GM19238 (cell line): ENCODE measurements around the gene FBXW5.

Experiments
- DNase-seq: peaks from one replicate; pipeline ENCODE4 v3.0.0; 2011; ENCODE audit warnings: low spot score; ENCODE audit not compliant: insufficient read length

FBXW5 gene

DNA sequence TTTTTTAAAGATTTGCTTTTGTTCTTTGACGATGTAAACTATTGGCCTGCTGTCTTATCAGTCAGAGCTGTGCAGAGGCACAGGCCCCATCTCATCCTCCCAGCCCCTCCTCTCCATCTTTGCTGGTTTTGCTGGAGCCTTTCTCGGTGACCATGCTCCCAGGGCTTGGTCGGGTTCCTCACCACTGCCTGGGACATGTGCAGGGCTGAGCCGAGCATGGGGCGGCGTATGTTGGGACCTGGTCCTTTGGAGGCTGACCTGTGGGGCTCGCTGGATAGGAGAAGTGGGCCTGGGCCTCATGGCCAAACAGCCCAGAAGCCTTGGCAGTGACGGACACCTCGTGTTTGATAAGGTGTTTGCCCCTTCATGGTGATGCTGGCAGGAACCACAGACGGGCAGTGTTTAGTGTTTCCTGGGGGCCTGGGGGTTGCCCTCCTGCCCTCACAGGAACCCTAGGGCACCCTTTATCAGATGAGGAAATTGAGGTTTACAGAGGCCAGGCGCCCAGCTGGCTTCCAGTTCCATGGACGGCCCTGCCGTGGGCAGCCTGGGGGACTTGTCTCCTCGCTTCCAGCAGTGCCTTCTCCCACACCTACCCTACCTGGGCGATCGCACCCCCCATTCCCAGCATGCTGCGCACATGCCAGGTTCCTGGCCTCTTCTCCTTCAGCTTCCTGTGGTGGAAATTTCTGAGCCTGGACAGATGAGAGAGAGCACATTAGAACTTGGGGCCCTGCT, 30.7 kb downstream of the FBXW5 start:
- no peak for DNase-seq

DNA sequence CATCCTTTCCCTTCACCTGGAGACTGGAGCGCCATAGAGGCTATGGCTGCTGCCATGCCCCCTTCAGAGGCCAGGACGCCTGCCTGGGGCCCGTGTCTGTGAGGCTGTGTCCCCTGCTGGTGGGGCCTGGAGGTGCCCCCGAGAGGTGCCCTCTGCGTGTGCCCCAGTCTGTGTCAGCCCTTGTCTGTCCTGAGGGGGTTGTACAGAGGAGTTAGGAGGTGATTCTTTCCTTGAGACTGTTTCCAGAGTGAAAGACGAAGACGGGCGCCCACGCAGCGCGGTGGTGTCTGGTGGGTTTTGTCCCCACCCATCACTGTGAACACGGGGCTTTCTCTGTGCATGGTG, 33.7 kb downstream of the FBXW5 start:
- DNase-seq: no peak

DNA sequence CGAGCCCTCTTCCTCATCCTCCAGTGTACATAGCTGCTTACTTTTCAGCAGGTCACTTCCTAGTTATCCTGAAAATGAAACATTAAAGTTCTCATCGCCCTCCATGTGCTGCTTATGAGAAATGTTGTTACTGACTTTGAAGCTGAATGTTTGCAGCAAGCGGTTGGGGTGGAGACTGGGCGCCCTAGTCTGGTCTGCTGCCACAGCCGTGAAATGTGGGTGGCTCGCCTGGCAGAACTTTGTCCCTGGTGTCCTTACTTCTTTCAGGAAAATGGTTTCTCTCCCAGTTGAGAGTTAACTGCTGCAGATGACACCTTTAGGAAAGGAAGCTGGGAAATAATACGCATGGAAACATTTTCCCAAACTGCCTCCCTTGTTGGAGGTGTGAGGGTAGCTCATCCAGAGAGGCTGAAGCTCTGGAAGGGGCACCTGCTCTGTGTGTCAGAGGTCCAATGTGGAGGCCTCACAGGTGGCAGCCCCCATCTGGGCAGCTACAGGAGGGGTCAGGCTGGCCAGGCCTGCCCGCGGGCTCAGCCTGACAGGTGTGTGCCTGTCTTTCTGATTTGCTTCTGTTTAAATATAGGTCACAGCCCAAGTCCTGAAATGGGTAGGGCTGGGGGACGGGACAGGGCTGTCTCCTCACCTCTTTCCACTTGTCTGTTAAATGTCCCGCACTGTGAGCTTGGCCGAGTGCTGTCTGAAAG, 34.2 kb downstream of the FBXW5 start:
- no peak for DNase-seq

DNA sequence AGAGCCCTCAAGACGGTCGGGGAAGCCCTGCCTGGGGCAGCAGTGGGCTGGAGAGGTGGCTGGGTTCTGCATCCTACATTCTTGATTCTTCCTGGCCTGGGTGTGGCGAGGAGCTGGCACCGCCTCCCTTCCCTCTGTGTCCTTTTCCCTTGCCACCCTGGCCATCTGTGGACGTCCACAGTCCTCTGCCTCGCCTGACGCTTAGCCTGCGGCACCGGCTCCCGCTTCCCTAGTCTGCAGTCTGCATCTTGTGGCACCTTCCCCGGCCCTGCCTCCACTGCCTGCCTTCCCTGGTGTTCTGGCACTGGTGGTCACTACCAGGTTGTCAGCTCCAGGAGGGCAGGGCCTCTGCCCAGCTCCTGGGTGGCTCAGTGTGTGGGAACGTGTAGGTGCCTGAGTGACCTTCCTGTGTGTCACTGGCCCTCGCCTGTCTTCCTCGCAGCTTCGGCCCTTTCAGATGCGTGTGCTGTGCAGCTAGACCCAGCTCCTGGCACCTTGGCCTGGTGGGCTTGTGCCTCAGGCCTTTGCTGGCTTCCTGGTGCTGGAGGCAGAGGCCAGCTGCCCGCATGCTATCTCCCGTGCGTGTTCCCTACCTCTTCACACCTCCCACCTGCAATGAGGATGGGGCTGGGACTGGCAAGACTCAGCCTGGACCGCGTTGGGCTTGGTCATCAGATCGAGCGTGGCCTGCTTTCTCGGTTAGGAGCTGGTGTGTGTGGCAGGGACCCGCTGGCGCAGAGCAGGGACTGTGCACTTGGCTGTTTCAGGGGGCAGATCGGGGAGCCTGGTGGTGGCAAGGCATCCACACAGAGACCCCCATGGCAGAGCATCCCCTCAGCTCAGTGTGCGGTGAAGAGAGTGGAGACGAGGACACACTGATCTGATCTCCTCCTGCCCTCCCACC, 37.3 kb downstream of the FBXW5 start:
- no peak for DNase-seq

DNA sequence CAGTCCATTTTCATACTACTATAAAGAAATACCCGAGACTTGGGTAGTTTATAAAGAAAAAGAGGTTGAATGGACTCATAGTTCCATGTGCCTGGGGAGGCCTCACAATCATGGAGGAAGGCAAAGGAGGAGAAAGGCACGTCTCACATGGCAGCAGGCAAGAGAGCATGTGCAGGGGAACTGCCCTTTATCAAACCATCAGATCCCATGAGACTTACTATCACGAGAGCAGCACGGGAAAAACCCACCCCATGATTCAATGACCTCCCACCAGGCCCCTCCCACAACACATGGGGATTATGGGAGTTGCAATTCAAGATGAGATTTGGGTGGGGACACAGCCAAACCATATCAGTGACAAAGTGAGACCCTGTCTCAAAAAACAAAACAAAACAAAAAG, 38.3 kb downstream of the FBXW5 start:
- DNase-seq: no peak

DNA sequence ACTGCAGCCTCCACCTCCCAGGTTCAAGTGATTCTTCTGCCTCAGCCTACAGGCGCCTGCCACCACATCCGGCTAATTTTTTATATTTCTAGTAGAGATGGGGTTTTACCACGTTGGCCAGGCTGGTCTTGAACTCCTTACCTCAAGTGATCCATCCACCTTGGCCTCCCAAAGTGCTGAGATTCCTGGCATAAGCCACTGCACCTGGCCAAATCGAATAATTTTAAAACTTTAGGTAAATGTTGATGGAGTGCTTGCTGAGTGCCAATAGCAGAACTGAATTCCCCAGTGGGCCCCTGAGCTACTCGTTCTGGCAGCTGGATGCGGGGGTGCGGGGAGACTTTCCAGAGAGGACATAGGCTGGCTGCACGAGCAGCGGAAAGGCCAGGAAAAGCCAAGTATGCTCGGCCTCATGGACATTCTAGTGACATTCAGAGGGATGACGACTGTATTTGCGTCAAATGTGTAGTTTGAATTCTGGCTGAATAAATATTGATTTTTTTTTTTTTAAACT, 41.4 kb downstream of the FBXW5 start:
- no peak for DNase-seq

DNA sequence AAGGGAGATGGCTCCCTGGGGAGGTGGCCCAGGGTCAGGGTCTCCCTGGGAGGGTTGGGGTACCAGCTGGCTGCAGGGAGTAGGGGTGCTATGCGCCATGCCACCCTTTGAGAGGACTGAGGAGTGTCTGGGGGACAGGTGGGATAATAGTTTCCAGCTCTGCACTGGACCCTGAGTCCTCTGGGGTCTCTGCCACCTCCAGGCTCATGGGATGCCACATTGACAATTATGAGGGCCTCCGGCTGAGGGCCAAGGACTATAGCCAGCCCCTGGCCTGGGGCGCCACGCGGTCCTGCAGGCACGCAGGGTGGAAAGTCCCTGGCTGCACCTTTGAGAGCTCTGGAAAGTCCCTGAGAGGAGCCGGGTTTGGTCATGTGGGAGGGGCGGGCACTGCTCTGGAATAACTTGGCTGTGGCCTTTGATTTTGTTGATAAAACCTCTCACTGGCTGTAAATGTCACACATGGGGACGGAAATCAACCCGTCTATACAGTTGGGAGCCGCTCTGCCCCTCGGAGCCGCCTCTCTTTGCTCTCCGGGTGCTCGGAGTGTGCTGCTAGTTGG, 42.2 kb downstream of the FBXW5 start:
- DNase-seq: peak; percentile 89

DNA sequence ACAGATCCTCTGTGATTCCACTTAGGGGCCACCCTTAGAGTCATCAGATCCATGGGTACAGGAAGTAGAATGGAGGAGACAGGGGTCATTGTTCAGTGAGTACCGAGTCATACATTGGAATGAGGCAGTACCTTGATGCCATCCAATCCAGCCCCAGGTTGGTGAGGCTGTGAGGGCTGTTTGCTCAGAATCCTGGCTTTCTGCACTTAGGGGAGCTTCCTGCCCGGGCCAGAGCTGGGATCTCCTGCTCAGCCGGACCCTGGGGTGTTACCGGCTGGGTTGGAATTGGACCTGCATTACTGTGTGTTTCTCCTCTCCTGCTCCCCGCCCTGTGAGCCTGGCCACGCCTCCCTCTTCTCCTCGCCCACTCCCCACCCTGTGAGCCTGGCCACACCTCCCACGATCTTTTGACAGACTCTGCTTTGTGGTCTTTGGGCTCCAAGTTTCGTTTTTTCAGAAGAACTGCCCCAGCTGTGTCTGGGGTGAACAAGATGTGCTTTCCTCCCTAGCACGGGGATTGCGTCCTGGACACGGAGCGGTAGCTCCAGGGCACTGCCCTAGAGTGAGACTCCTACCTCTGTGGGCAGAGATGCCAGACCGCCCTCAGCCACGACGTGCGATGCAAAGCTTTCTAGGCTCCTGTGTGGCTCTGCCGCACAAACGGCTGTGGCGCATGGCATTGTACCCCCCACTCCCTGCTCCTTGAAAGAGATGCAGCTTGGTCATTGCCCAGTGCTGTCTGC, 42.9 kb downstream of the FBXW5 start:
- peak; percentile 74 for DNase-seq

DNA sequence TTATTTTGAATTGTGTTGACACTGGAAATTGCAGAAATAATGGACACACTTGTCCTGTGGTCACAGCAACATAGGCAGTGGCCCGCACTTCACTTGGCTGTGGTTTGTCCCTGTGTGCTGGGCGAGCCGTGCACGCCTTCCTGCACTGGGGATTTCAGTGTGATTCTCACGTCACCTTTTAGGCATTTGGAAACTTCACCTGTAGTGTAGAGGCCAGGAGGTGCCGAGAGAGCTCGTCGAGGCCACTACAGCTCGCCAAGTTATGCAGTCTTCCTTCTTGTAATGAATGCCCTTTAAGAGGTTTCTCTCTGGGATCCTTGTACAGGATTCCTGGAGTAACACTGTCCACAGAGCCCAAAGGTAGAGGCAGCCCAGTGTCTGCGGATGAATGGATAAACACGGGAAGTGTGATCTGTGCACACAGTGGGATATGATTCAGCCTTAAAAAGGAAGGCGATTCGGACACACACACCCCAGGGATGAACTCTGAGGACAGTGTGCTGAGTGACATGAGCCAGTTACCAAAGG, 43.5 kb downstream of the FBXW5 start:
- DNase-seq: no peak

DNA sequence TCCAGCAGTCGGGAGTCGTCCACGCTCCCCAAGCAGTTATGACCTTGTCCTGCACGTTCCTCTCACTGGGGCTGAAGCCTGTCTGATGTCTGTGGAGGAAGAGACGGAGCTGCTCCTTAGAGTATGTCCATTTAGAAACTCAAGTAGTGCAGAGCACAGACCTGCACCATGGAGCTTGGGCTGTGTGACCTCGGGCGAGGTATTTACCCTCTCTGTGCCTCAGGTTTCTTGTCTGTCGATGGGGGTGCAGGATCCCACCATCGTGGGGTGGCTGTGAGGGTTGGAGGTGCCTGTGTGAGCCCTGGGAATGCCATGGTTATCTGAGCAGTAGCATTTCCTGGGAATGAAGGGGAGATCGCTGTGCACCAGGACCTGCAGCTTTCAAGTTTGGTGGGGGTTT, 44.0 kb downstream of the FBXW5 start:
- no peak for DNase-seq

DNA sequence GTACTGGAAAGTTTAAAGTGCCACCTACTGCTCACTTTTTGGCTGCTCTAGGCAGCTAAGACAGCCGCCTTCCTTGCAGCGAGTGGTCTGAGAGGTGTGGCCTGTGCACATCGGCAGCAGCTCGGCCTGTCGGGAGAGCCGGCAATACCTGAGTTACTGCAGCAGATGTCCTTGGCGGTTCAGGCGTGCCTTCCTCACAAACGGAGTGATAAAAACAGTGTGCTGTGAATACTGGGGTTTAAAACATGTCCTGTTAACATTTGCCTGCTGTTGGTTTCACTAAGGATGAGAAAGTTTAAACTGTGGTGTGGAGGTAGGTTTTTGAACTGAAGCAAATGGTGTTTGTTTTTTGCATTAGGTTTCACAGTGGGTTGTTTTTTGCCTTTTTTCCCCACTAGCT, 45.3 kb downstream of the FBXW5 start:
- DNase-seq: peak; percentile 39

DNA sequence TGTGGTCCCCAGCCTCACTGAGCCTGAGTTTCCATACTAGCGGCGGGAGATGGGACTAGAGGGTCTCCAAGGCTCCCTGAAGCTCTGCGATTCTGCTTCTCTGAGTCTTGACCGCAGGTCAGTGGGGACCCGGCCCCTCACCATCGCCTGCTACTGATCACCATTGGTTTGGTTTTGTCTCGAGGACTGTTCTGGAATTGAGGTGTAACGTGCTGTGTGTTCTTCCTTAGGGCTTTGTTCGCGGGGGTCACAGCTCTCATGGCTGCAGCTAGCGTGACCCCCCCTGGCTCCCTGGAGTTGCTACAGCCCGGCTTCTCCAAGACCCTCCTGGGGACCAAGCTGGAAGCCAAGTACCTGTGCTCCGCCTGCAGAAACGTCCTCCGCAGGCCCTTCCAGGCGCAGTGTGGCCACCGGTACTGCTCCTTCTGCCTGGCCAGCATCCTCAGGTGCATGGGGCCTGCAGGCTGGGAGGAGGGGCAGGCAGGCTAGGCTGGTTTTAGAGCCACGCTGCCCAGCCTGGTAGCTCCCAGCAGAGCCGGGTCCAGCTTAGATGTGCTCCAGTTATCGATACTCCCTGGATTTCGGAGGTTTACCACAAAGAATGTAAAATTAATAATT, 45.9 kb downstream of the FBXW5 start:
- no peak for DNase-seq

DNA sequence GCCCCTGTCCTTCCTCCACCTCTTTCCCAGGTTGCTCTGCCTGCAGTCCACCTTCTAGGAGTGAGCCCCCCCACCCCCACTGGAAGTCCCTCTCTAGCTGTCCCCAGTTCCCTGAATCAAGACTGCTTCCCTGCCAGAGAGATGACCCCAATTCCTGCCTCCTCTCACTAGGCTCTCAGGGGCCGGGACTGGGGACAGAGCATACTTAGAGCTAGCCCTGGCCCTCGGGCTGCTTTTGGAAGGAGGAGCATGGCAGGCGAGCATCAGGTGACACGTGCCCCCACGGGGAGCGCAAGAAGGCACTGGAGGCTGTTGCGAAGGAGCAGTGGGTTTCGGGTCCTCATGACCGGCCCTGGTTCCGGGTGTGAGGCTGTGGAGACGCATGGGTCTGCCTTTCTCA, 48.5 kb downstream of the FBXW5 start:
- DNase-seq: no peak

DNA sequence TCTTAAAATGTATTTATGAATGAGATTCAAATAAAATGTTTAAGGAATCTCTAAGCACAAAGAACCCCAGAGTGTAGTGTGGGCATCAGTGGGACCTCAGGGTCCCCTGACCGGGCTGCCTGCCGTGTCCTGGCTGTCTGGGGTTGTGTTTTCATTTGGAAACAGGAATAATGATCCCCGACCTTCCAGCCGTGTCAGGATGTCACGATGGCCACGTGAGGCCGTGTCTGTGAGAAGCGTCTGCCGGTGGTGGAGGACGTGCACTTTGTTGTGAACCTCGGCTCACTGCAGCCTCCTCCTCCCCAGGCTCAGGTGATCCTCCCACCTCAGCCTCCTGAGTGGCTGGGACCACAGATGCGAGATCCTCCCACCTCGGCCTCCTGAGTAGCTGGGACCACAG, 53.9 kb downstream of the FBXW5 start:
- no peak for DNase-seq
